HEK293 (cell line): ENCODE results near the gene HOXA11.
A peak's percentile ranks its signal among the peaks of the same experiment; 100 is the strongest.

Experiments used
- CTCF ChIA-PET: fragments of 350-600 bp; formaldehyde crosslinking; extraction: SDS; loops from one replicate; lab custom pipeline; 2021; ENCODE audit warnings: antibody characterized with exemption; lab: Yijun Ruan, JAX
- POLR2A ChIA-PET: fragments of 300-600 bp; formaldehyde crosslinking; extraction: SDS; loops from one replicate; lab custom pipeline; 2020; ENCODE audit warnings: antibody characterized with exemption, inconsistent platforms; lab: Yijun Ruan, JAX
- H3K27ac ChIP-seq: fragments of 200-500 bp; sonication (Bioruptor generic); 2 replicates; pipeline ENCODE4 v1.5.1; 2014; ENCODE audit warnings: low read depth, low read length, control low read depth, inconsistent platforms; ENCODE audit errors: extremely low read depth
- H3K36me3 ChIP-seq, 2 experiments: fragments of 200-500 bp in 1 of 2; sonication (Bioruptor generic) in 1 of 2; 1 replicate in 1 of 2; 2 replicates in 1 of 2; pipeline ENCODE4 v1.5.1; 2014 to 2017; ENCODE audit warnings: inconsistent platforms in 2 of 2, low read length in 2 of 2; ENCODE audit not compliant: control insufficient read depth in 2 of 2, insufficient read depth in 1 of 2
- H3K4me1 ChIP-seq: fragments of 200-500 bp; sonication (Bioruptor generic); 2 replicates; pipeline ENCODE4 v1.5.1; 2014; ENCODE audit warnings: mild to moderate bottlenecking, low read length, inconsistent platforms; ENCODE audit not compliant: control insufficient read depth, insufficient read depth
- H3K4me3 ChIP-seq: 2 replicates; pipeline ENCODE4 v1.5.1; 2011; ENCODE audit warnings: low read depth, mild to moderate bottlenecking, control low read depth, low read length, moderate library complexity
- H3K9me3 ChIP-seq: fragments of 200-500 bp; sonication (Bioruptor generic); 2 replicates; pipeline ENCODE4 v1.5.1; 2014; ENCODE audit warnings: low read depth, low read length, inconsistent platforms; ENCODE audit not compliant: control insufficient read depth, insufficient read depth
- FEZF1 ChIP-seq: fragments of 450-650 bp; formaldehyde crosslinking; IDR thresholded peaks from 2 replicates; pipeline ENCODE4 v1.5.1; 2016; ENCODE audit warnings: missing biosample characterization, missing genetic modification characterization
- GLIS1 ChIP-seq: fragments of 450-650 bp; formaldehyde crosslinking; IDR thresholded peaks from 2 replicates; pipeline ENCODE4 v1.5.1; 2016; ENCODE audit warnings: missing biosample characterization, missing genetic modification characterization
- IKZF3 ChIP-seq: fragments of 450-650 bp; IDR thresholded peaks from 2 replicates; pipeline ENCODE4 v1.5.0; 2018; ENCODE audit warnings: missing biosample characterization, mild to moderate bottlenecking, missing genetic modification characterization, moderate library complexity
- RBAK ChIP-seq: fragments of 450-650 bp; formaldehyde crosslinking; IDR thresholded peaks from 2 replicates; pipeline ENCODE4 v1.5.1; 2016; ENCODE audit warnings: missing biosample characterization, missing genetic modification characterization
- SCRT2 ChIP-seq: fragments of 450-650 bp; formaldehyde crosslinking; IDR thresholded peaks from 2 replicates; pipeline ENCODE4 v1.5.1; 2016; ENCODE audit warnings: missing biosample characterization, missing genetic modification characterization
- SP7 ChIP-seq: fragments of 450-650 bp; formaldehyde crosslinking; IDR thresholded peaks from 2 replicates; pipeline ENCODE4 v1.5.1; 2016; ENCODE audit warnings: missing biosample characterization, missing genetic modification characterization
- TSHZ1 ChIP-seq: fragments of 450-650 bp; formaldehyde crosslinking; IDR thresholded peaks from 2 replicates; pipeline ENCODE4 v1.5.1; 2016; ENCODE audit warnings: missing biosample characterization, missing genetic modification characterization, borderline replicate concordance
- WT1 ChIP-seq: fragments of 450-650 bp; formaldehyde crosslinking; IDR thresholded peaks from 2 replicates; pipeline ENCODE4 v1.5.1; 2016; ENCODE audit warnings: missing biosample characterization, missing genetic modification characterization
- ZBTB26 ChIP-seq: fragments of 450-650 bp; formaldehyde crosslinking; optimal IDR thresholded peaks from 2 replicates; pipeline ENCODE3; 2016; ENCODE audit warnings: missing biosample characterization, mild to moderate bottlenecking, missing genetic modification characterization
- ZBTB8A ChIP-seq: fragments of 450-650 bp; formaldehyde crosslinking; IDR thresholded peaks from 2 replicates; pipeline ENCODE4 v1.5.1; 2016; ENCODE audit warnings: missing biosample characterization, missing genetic modification characterization
- ZNF10 ChIP-seq: fragments of 450-650 bp; formaldehyde crosslinking; IDR thresholded peaks from 2 replicates; pipeline ENCODE4 v1.5.1; 2017; ENCODE audit warnings: missing biosample characterization, missing genetic modification characterization
- ZNF146 ChIP-seq: fragments of 450-650 bp; formaldehyde crosslinking; IDR thresholded peaks from 2 replicates; pipeline ENCODE4 v1.5.1; 2016; ENCODE audit warnings: missing biosample characterization, missing genetic modification characterization
- ZNF169 ChIP-seq: fragments of 450-650 bp; formaldehyde crosslinking; IDR thresholded peaks from 2 replicates; pipeline ENCODE4 v1.5.1; 2016; ENCODE audit warnings: missing biosample characterization, missing genetic modification characterization
- ZNF174 ChIP-seq: fragments of 450-650 bp; formaldehyde crosslinking; IDR thresholded peaks from 2 replicates; pipeline ENCODE4 v1.5.0; 2017; ENCODE audit warnings: missing biosample characterization, mild to moderate bottlenecking, missing genetic modification characterization
- ZNF341 ChIP-seq: fragments of 450-650 bp; formaldehyde crosslinking; IDR thresholded peaks from 2 replicates; pipeline ENCODE4; 2016; ENCODE audit warnings: low read depth, missing biosample characterization, missing genetic modification characterization
- ZNF37A ChIP-seq: fragments of 450-650 bp; IDR thresholded peaks from 2 replicates; pipeline ENCODE4 v1.5.1; 2018; ENCODE audit warnings: missing biosample characterization, missing genetic modification characterization
- ZNF518A ChIP-seq: fragments of 450-650 bp; formaldehyde crosslinking; conservative IDR thresholded peaks from 2 replicates; pipeline ENCODE4 v1.5.1; 2016; ENCODE audit warnings: low read depth, missing biosample characterization, missing genetic modification characterization
- ZNF521 ChIP-seq: fragments of 450-650 bp; formaldehyde crosslinking; IDR thresholded peaks from 2 replicates; pipeline ENCODE4 v1.5.1; 2017; ENCODE audit warnings: missing biosample characterization, mild to moderate bottlenecking, missing genetic modification characterization
- ZNF585B ChIP-seq: fragments of 450-650 bp; formaldehyde crosslinking; IDR thresholded peaks from 2 replicates; pipeline ENCODE4 v1.5.1; 2016; ENCODE audit warnings: missing biosample characterization, missing genetic modification characterization
- ZNF596 ChIP-seq: fragments of 450-650 bp; IDR thresholded peaks from 2 replicates; pipeline ENCODE4 v1.5.0; 2018; ENCODE audit warnings: missing biosample characterization, mild to moderate bottlenecking, missing genetic modification characterization, moderate library complexity
- ZNF664 ChIP-seq: fragments of 450-650 bp; formaldehyde crosslinking; IDR thresholded peaks from 2 replicates; pipeline ENCODE4 v1.5.1; 2016; ENCODE audit warnings: missing biosample characterization, missing genetic modification characterization
- ZNF670 ChIP-seq: fragments of 450-650 bp; formaldehyde crosslinking; IDR thresholded peaks from 2 replicates; pipeline ENCODE4 v1.5.1; 2016; ENCODE audit warnings: missing biosample characterization, missing genetic modification characterization, low read depth
- ZNF677 ChIP-seq: fragments of 450-650 bp; IDR thresholded peaks from 2 replicates; pipeline ENCODE4 v1.5.0; 2018; ENCODE audit warnings: missing biosample characterization, mild to moderate bottlenecking, missing genetic modification characterization, moderate library complexity
- ZNF704 ChIP-seq: fragments of 450-650 bp; formaldehyde crosslinking; IDR thresholded peaks from 2 replicates; pipeline ENCODE4 v1.5.1; 2016; ENCODE audit warnings: missing biosample characterization, missing genetic modification characterization
- ZSCAN18 ChIP-seq: fragments of 450-650 bp; formaldehyde crosslinking; IDR thresholded peaks from 2 replicates; pipeline ENCODE4 v1.5.1; 2016; ENCODE audit warnings: missing biosample characterization, missing genetic modification characterization
- ZSCAN23 ChIP-seq: fragments of 450-650 bp; formaldehyde crosslinking; IDR thresholded peaks from 2 replicates; pipeline ENCODE4 v1.5.1; 2016; ENCODE audit warnings: missing biosample characterization, missing genetic modification characterization

HOXA11 gene

GRCh38 chr7:27133409-27134231 is 51.4 kb downstream of the HOXA11 start:
- Histone ChIP-seq H3K4me3 (no peak overlapping the region), H3K27ac (peak overlapping the region; percentile 56; the same call in 1 of the 2 replicates), H3K4me1 (peaks cover 66% of the 10 kb centered on the region), H3K36me3 (peaks cover 4 to 10% of the 10 kb centered on the region in 2 experiments; a peak in 1 of 3 replicates), H3K9me3 (no peaks in the 10 kb centered on the region)
- CTCF ChIA-PET: interaction anchor here (0.8 to 1.9 kb wide), 6 partner anchors 10 to 764 kb away, joined by 3 to 7 read pairs (median 4); partner anchors contain the start of gene HOXA5
- POLR2A ChIA-PET: interaction anchor here (0.6 to 1.4 kb wide), 2 partner anchors 10 to 25 kb away, joined by 3 read pairs; partner anchors contain the start of gene HOXA5
- no peak for TF ChIP-seq ZSCAN23 (tag by site-specific recombination)
- TF ChIP-seq ZBTB8A (tag by site-specific recombination): no peak
- no peak for TF ChIP-seq ZNF521
- TF ChIP-seq ZNF10: no peak
- no peak for TF ChIP-seq GLIS1
- no peak for TF ChIP-seq ZNF585B
- TF ChIP-seq IKZF3 (tag by site-specific recombination): peak; percentile 75
- TF ChIP-seq WT1: peak; percentile 52
- no peak for TF ChIP-seq SCRT2 (tag by site-specific recombination)
- no peak for TF ChIP-seq ZNF146
- TF ChIP-seq ZNF670 (tag by site-specific recombination): no peak
- TF ChIP-seq ZNF169: no peak
- TF ChIP-seq ZNF37A: no peak
- TF ChIP-seq ZNF341 (tag by site-specific recombination): no peak
- TF ChIP-seq ZBTB26 (tag by site-specific recombination): no peak
- no peak for TF ChIP-seq ZNF664 (tag by site-specific recombination)
- TF ChIP-seq ZSCAN18 (tag by site-specific recombination): no peak
- no peak for TF ChIP-seq TSHZ1
- peak; percentile 80 for TF ChIP-seq FEZF1 (tag by site-specific recombination)
- TF ChIP-seq ZNF704 (tag by site-specific recombination): no peak
- no peak for TF ChIP-seq ZNF677 (tag by site-specific recombination)
- no peak for TF ChIP-seq SP7 (tag by site-specific recombination)
- no peak for TF ChIP-seq RBAK (tag by site-specific recombination)
- TF ChIP-seq ZNF174 (tag by site-specific recombination): no peak
- no peak for TF ChIP-seq ZNF518A (tag by site-specific recombination)
- TF ChIP-seq ZNF596 (tag by site-specific recombination): peak; percentile 43; the same call in 1 of the 2 replicates
